NCI-H1694 (cell line): ENCODE results near the gene LENG9.
"Not testable (repeated sequence)": the region's sequence is repeated elsewhere in the genome, so short reads cannot be mapped to it uniquely, and the experiment has no call there.

Experiments
- DNase-seq: peaks from one replicate; lab custom pipeline; 2025; lab: John Stamatoyannopoulos, UW

The LENG9 gene

GRCh38 chr19:54459282-54460229 lies 4.0 kb downstream of the LENG9 start:
- DNase-seq: no peak

- DNase-seq: no peak
Observed at GRCh38 chr19:54458648-54459281, 4.8 kb downstream of the LENG9 start.

GRCh38 chr19:54457773-54458647 lies 5.6 kb downstream of the LENG9 start:
- DNase-seq: no peak

- no peak for DNase-seq
Observed at GRCh38 chr19:54456423-54457373, 6.9 kb downstream of the LENG9 start.

GRCh38 chr19:54455786-54456422 lies 7.7 kb downstream of the LENG9 start:
- no peak for DNase-seq

GRCh38 chr19:54454781-54455675 lies 8.6 kb downstream of the LENG9 start:
- DNase-seq: no peak

GRCh38 chr19:54453921-54454780 lies 9.4 kb downstream of the LENG9 start:
- DNase-seq: no peak

- no peak for DNase-seq
Observed at GRCh38 chr19:54452626-54453025, 11.0 kb downstream of the LENG9 start.

- no peak for DNase-seq
Observed at GRCh38 chr19:54451997-54452396, 11.6 kb downstream of the LENG9 start.

- DNase-seq: no peak
Observed at GRCh38 chr19:54451331-54451871, 12.2 kb downstream of the LENG9 start.

GRCh38 chr19:54449701-54450069 lies 13.9 kb downstream of the LENG9 start:
- DNase-seq: no peak

- peak; percentile 83 for DNase-seq
Observed at GRCh38 chr19:54448774-54449700, 14.5 kb downstream of the LENG9 start, which contains the start of gene LENG8. Gene LENG8, plus strand, starts transcription at chr19:54449199. Its CDS starts 2,146 bp downstream, at chr19:54451345.

GRCh38 chr19:54448040-54448773 lies 15.4 kb downstream of the LENG9 start:
- peak; percentile 33 for DNase-seq

GRCh38 chr19:54446349-54446748 lies 17.2 kb downstream of the LENG9 start:
- DNase-seq: not testable (repeated sequence)

GRCh38 chr19:54444737-54445136 lies 18.8 kb downstream of the LENG9 start:
- no peak for DNase-seq

GRCh38 chr19:54440641-54441040 lies 22.9 kb downstream of the LENG9 start:
- DNase-seq: no peak
